GM08714 (cell line): ENCODE measurements around the gene JRKL.
"Not testable (repeated sequence)": the region's sequence is repeated elsewhere in the genome, so short reads cannot be mapped to it uniquely, and the experiment has no call there.

ENCODE experiments used
- H3K4me3 ChIP-seq: fragments of 200-500 bp; sonication (Bioruptor generic); 2 replicates; pipeline ENCODE4 v1.5.1; 2014; ENCODE audit warnings: mild to moderate bottlenecking, low read length, inconsistent platforms
- ZNF274 ChIP-seq: IDR thresholded peaks from 2 replicates; pipeline ENCODE4 v1.6.1; 2012; ENCODE audit warnings: mild to moderate bottlenecking, low read depth, low read length

JRKL gene

DNA sequence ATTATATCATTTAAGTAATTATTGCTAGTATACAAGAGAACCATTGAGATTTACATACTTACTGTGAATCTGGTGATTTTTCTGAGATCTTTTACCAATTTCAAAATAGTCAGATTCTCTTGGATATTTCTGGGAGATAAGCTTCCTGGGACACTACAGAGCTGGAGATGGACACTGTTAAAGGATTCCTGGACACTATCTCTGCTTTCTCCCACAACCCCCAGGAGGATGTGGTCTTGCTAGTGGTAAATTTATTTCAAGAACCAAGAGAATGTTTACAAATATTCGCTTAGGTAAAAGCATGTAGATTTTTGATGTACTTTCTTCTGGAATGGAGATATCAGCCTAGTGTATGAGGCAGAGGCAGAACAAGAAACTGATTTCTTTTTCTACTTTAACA, 13.0 kb upstream of the JRKL start:
- no peak for TF ChIP-seq ZNF274
- H3K4me3 ChIP-seq = no peak overlapping the region

DNA sequence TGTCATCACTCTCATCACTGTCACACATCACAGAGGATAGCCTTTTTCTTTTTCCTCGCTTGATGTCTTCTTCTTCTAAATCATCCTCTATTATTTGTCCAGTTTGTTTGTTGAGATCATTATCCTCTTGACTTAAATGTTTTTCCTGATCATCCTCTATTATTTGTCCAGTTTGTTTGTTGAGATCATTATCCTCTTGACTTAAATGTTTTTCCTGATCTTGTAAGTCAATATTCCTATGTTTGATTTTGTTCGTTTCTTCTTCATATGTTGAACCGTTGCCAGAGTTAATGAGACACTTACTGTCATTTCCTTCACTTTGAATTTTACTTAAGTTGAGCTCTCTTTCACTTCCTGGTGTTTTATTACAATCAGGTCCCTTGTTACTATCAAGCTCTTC, 5.7 kb upstream of the JRKL start:
- no peak for TF ChIP-seq ZNF274
- H3K4me3 ChIP-seq = no peak overlapping the region

DNA sequence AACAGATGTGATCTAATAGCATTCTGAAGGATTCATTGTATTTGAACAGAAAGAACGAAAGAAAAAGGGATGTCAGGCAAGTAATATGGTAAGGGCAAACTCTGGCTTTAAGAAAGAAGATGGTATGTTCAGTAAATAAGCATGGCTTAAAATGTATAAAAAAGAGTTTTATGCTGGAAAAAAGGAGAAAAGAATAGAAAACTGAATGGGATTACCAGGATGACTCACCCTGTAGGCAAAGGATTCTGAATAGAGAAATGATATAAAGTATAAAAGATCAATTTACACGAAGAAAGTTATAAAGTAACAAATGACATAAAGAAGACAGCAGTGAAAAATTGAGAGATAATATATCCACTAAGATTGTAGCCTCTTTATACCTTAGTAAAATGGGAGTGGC, 4.6 kb upstream of the JRKL start:
- no peak overlapping the region for H3K4me3 ChIP-seq
- TF ChIP-seq ZNF274 = no peak

DNA sequence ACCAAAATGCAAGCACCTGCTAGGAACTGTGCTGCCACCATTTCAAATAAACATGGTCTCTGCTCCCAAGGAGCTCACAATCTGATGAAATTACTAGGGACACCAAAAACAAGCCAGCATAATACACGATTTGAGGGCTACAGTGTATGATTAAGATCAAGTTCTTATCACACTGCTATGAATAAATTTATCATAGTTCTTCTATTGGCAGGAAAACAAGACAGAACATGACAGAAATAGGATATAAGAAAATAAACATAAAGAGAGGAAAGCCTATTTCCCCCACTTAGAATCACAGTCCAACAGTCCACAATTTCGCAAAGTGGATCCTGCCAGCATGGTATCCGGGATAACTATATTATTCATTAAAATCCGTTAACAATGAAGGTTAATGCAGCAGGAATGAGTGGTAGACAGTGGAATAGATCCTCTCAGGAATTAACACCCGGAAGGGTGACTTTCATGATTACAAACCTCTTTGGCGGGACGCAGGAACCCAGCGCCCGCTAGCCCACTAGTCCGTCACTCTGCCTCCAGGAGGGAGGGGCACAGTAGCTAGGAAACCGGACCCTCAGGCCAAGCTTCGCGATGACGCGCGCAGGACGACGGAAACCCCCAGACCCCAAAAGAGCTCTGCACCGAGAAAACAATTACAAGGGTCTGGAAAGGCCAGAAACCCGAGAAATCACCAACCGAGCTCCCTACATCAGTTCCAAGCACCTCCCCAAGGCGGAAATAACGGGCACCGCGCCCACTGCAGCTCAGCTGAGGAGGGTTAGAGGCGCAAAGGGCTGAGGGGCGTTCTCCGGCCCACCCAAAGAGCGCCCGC, 708 bp upstream of the JRKL start:
- no peak for TF ChIP-seq ZNF274

DNA sequence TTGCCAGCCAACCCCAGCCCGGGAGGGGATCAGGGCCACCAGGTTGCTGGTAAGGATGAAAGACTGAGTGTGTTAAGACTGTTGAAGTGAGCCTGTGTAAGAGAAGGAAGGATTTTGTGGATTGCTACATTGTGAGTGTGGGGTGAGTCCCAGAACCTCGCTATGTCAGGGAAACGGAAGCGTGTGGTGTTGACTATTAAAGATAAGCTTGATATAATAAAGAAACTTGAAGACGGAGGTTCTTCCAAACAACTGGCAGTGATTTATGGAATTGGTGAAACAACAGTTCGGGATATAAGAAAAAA, 627 bp downstream of the JRKL start:
- TF ChIP-seq ZNF274 = no peak
- H3K4me3 ChIP-seq = peak overlapping the region; percentile 84

More for the DNA sequence above, 708 bp upstream of the JRKL start:
- H3K4me3 ChIP-seq = peak overlapping the region; percentile 84

DNA sequence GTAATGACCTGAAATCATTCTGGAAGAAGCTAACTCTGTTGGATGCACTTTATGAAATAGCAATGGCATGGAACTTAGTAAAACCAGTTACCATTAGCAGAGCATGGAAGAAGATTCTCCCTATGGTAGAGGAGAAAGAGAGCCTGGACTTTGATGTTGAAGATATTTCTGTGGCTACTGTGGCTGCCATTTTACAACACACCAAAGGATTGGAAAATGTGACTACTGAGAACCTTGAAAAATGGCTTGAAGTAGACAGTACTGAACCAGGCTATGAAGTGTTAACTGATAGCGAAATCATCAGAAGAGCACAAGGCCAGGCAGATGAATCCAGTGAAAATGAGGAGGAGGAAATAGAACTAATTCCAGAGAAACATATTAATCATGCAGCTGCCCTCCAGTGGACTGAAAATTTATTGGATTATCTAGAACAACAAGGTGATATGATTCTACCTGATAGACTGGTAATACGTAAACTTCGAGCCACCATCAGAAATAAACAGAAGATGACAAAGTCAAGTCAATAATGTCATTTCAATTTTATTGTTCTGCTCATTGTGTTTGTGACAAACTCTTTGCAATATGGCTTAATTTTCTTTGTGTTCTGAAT, 2.0 kb downstream of the JRKL start:
- TF ChIP-seq ZNF274 = no peak
- no peak overlapping the region for H3K4me3 ChIP-seq

DNA sequence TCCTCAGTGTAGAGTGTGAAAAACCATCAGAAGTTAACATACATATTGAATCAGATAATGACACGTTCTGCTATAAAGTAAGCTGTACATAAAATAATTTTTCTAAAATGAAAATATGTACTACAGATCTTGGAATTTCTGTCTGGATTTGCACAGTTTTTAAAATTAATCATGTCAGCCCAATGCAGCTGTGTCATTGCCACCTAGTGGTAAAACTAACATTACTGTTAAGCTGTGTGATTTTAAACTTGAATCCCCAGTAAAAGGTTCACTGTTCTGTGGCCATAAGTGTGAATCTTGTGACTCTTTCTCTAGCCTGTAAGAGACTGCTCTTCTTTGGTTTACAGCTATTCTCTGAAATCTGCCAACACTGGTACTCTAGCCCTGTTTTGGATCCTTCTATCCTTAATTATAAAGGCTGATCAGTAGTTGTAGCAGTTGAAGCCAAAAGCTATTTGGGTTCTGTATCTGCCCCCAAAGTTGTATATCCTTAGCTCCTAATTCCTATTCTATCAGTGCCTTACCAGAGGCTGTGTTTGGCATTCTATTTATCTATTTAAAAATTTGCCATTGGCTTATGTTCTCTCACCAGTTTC, 4.0 kb downstream of the JRKL start:
- no peak for TF ChIP-seq ZNF274
- no peak overlapping the region for H3K4me3 ChIP-seq

DNA sequence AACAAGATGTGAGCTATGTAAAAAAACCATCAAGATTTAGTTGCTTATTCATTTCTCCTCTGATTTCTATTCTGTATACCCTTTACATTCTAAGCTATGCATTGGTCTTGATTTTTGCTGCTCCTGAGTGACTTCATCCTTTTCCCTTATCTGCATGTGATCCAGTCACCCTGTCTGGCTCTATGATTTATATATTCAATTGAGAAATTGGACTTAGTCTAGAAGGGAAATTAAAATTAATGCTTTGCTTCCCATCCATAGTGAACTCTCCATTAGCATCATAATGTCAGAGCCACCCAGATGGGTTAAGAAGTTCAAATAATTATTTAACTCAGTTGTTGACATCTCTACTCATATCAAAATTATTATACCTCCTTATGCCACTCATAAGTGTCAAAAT, 5.0 kb downstream of the JRKL start:
- TF ChIP-seq ZNF274 = no peak
- H3K4me3 ChIP-seq = no peak overlapping the region

DNA sequence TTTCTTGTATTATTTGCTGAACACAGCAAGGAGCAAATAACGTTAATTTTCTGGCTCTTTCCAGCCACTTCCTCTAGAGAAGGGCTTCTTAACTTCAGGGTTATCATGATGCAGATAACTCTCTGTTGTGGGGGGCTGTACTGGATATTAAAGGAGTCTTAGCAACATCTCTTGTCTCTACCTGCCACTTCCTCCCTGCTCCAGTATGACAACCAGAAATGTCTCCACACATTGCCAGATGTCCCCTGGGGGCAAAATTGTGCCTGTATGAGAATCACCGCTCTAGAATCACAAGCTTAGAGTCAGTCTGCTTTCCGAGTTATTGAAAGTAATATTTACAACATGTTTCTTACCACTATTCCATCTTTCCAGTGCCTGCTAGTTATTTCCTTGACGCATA, 6.8 kb downstream of the JRKL start:
- H3K4me3 ChIP-seq = no peak overlapping the region
- TF ChIP-seq ZNF274 = no peak

DNA sequence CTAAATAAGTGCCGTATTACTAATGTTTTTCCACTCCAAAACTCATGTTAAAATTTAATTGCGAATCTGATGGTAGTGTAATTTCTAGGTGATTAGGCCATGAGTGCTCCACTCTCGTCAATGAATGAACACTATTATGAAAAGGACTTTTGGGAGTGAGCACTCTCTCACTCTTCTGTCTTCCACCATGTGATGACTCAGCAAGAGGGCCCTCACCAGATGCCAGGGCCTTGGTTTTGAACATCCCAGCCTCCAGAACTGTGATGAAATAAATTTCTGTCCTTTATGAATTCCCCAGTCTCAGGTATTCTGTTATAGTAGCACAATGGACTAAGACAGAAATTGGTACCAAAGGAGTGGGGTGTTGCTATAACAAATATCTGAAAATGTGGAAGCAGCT, 8.1 kb downstream of the JRKL start:
- H3K4me3 ChIP-seq = no peak overlapping the region
- TF ChIP-seq ZNF274 = no peak

DNA sequence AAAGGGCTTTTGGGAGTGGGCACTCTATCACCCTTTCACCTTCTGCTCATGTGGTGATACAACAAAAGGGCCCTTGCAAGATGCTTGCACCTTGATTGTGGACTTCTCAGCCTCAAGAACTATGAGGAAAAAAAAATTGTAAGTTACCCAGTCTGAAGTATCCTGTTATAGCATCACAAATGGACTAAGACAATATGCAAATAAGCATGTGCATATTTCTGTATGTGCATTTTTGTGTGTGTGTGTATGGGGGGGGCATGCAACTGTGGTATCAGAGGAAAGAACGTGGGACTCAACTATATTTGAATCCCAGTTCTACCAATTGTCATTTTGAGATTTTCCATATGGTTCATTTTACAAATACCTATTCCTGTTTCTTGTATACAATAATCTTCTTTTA, 10.9 kb downstream of the JRKL start:
- TF ChIP-seq ZNF274 = no peak
- H3K4me3 ChIP-seq = no peak overlapping the region

DNA sequence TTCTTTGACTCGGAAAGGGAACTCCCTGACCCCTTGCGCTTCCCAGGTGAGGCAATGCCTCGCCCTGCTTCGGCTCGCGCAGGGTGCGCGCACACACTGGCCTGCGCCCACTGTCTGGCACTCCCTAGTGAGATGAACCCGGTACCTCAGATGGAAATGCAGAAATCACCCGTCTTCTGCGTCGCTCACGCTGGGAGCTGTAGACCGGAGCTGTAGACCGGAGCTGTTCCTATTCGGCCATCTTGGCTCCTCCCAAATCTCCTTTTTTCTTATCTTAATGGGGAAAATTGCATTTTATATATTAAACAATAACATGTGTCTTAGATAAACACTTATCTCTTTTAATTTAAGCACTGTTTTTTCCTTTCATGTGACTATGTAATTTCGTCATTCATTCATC, 21.6 kb downstream of the JRKL start:
- H3K4me3 ChIP-seq = not testable (repeated sequence)

DNA sequence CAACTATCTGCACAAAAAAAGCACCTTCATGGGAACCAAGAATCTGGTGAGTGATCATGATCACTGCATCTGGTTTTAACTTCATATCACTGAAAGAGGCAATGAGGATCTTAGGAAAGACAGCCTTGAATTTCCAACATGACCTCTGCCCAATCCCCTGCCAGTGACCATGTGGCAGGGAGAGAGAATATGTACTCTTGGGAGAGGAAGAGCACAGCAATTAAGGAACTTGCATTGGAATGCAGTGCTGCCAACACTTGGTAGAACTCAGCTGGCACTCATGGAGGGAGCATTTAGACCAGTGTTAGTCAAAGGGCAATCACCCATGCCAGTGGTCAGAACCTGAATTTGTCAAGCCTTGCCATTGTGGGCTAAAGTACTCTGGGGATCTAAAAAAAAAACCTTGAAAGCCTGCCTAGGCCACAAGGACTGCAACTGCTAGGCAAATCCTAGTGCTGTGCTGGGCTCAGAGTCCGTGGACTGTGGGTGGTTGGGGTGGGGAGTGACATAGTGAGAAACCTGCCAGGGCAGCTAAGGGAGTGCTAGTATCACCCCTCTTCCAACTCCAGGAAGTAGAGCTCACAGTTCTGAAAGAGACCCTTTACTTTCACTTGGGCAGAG, 23.1 kb downstream of the JRKL start:
- no peak overlapping the region for H3K4me3 ChIP-seq
- TF ChIP-seq ZNF274 = no peak

DNA sequence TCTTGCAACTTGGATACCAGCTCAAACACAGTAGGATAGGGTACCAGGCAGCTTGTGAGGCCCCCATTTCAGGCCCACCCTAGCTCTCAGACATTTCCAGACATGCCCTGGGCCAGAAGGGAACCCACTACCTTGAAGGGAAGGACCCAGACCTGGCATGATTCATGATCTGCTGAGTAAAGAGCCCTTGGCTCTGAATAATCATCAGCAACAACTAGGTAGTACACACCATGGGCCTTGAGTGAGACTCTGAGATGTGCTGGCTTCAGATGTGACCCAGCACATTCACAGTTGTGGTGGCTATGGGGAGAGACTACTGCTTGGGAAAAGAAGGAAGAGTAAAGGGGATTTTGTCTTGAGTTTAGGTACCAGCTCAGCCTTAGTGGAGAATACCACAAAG, 23.6 kb downstream of the JRKL start:
- TF ChIP-seq ZNF274 = no peak
- no peak overlapping the region for H3K4me3 ChIP-seq

DNA sequence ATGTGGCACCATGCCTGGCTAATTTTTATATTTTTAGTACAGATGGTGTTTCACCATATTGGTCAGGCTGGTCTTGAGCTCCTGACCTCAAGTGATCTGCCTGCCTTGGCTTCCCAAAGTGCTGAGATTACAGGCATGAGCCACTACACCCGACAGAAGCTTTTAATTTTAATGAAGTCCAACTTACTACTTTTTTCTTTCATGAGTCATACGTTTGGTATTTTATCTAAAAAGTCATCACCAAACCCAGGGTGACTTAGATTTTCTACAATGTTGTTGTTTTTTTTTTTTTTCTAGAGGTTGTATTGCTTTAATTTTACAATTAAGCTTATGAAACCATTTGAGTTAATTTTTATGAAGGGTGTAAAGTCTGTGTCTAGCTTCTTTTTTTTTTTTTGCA, 34.9 kb downstream of the JRKL start:
- no peak overlapping the region for H3K4me3 ChIP-seq
- no peak for TF ChIP-seq ZNF274
